Mammary epithelial cell (primary cell): ENCODE measurements around the gene GNS.

Source experiments
- EZH2 ChIP-seq: IDR thresholded peaks from 2 replicates; pipeline ENCODE4 v1.6.1; 2012; ENCODE audit warnings: low read length, inconsistent platforms, borderline replicate concordance
- TF ChIP-seq, protein P1 (sequence below), 2 donors: IDR thresholded peaks in 1 of 2; conservative IDR thresholded peaks in 1 of 2; 2 replicates each; pipeline ENCODE4 v1.5.1; 2011 to 2012; ENCODE audit warnings: inconsistent platforms in 2 of 2, low read length in 2 of 2, mild to moderate bottlenecking in 2 of 2, control low read depth in 1 of 2, low read depth in 1 of 2; ENCODE audit not compliant: insufficient read depth in 1 of 2; ENCODE audit errors: extremely low read depth in 1 of 2

- TF ChIP-seq EZH2: no peak
- TF ChIP-seq, protein P1, sequence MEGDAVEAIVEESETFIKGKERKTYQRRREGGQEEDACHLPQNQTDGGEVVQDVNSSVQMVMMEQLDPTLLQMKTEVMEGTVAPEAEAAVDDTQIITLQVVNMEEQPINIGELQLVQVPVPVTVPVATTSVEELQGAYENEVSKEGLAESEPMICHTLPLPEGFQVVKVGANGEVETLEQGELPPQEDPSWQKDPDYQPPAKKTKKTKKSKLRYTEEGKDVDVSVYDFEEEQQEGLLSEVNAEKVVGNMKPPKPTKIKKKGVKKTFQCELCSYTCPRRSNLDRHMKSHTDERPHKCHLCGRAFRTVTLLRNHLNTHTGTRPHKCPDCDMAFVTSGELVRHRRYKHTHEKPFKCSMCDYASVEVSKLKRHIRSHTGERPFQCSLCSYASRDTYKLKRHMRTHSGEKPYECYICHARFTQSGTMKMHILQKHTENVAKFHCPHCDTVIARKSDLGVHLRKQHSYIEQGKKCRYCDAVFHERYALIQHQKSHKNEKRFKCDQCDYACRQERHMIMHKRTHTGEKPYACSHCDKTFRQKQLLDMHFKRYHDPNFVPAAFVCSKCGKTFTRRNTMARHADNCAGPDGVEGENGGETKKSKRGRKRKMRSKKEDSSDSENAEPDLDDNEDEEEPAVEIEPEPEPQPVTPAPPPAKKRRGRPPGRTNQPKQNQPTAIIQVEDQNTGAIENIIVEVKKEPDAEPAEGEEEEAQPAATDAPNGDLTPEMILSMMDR (conservative IDR thresholded peaks at IDR 0.05 in 1 of 2, IDR thresholded peaks at IDR 0.05 in 1 of 2; ENCODE audit: extremely low read depth in 1 of 2, insufficient read depth in 1 of 2, low read depth in 1 of 2, low read length in 2 of 2): no peak
Measured at GRCh38 chr12:64670019-64670418, 89.2 kb downstream of the GNS start.
